HUES48 (cell line): ENCODE measurements around the gene SYNPO2.
"Not testable (repeated sequence)": the region's sequence is repeated elsewhere in the genome, so short reads cannot be mapped to it uniquely, and the experiment has no call there.

Experiments
- H3K27ac ChIP-seq: one replicate; pipeline ENCODE4 v1.7.0; 2013; ENCODE audit warnings: low read depth, low read length, inconsistent platforms
- H3K27me3 ChIP-seq: 2 replicates; pipeline ENCODE4 v1.6.1; 2013; ENCODE audit warnings: mild to moderate bottlenecking, low read length; ENCODE audit not compliant: control insufficient read depth, insufficient read depth
- H3K36me3 ChIP-seq: 2 replicates; pipeline ENCODE4 v1.6.1; 2013; ENCODE audit warnings: low read length; ENCODE audit not compliant: control insufficient read depth, insufficient read depth
- H3K4me1 ChIP-seq: 2 replicates; pipeline ENCODE4 v1.6.1; 2013; ENCODE audit warnings: mild to moderate bottlenecking, low read length; ENCODE audit not compliant: control insufficient read depth, insufficient read depth
- H3K4me3 ChIP-seq: 2 replicates; pipeline ENCODE4 v1.5.1; 2013; ENCODE audit warnings: mild to moderate bottlenecking, low read depth, low read length
- H3K9ac ChIP-seq: 2 replicates; pipeline ENCODE4 v1.6.1; 2013; ENCODE audit warnings: mild to moderate bottlenecking, low read depth, low read length, moderate library complexity
- H3K9me3 ChIP-seq: 2 replicates; pipeline ENCODE4 v1.6.1; 2013; ENCODE audit warnings: low read length; ENCODE audit not compliant: control insufficient read depth, insufficient read depth

The SYNPO2 gene

GRCh38 chr4:118973295-118973694, 84.6 kb downstream of the SYNPO2 start:
- Histone ChIP-seq H3K27me3 (no peaks in the 10 kb centered on the region), H3K36me3 (no peaks in the 10 kb centered on the region), H3K9ac (no peak overlapping the region), H3K9me3 (no peaks in the 10 kb centered on the region), H3K27ac (no peak overlapping the region), H3K4me1 (peaks cover 10% of the 10 kb centered on the region), H3K4me3 (no peak overlapping the region)

GRCh38 chr4:118974758-118975157, 86.1 kb downstream of the SYNPO2 start:
- Histone ChIP-seq H3K36me3 (no peaks in the 10 kb centered on the region), H3K27ac (no peak overlapping the region), H3K27me3 (no peaks in the 10 kb centered on the region), H3K9me3 (no peaks in the 10 kb centered on the region), H3K4me3 (no peak overlapping the region), H3K4me1 (no peaks in the 10 kb centered on the region), H3K9ac (no peak overlapping the region)

- H3K4me3 ChIP-seq = no peak overlapping the region
- no peaks in the 10 kb centered on the region for H3K36me3 ChIP-seq
- no peaks in the 10 kb centered on the region for H3K9me3 ChIP-seq
- H3K27ac ChIP-seq = no peak overlapping the region
- no peaks in the 10 kb centered on the region for H3K27me3 ChIP-seq
- no peak overlapping the region for H3K9ac ChIP-seq
- H3K4me1 ChIP-seq = no peaks in the 10 kb centered on the region
These were observed 87.0 kb downstream of the SYNPO2 start for GRCh38 chr4:118975449-118976192.

GRCh38 chr4:118976193-118976560, 87.5 kb downstream of the SYNPO2 start:
- not testable (repeated sequence) for H3K27me3 ChIP-seq, H3K36me3 ChIP-seq, H3K9me3 ChIP-seq, H3K9ac ChIP-seq, H3K4me1 ChIP-seq, H3K4me3 ChIP-seq, H3K27ac ChIP-seq

GRCh38 chr4:118977100-118977499, 88.4 kb downstream of the SYNPO2 start:
- H3K36me3 ChIP-seq, H3K27ac ChIP-seq, H3K9me3 ChIP-seq, H3K4me3 ChIP-seq, H3K9ac ChIP-seq, H3K27me3 ChIP-seq, H3K4me1 ChIP-seq: not testable (repeated sequence)

- peaks cover 8% of the 10 kb centered on the region; the same call in 1 of the 2 replicates for H3K4me1 ChIP-seq
- no peak overlapping the region for H3K4me3 ChIP-seq
- no peak overlapping the region for H3K9ac ChIP-seq
- no peaks in the 10 kb centered on the region for H3K27me3 ChIP-seq
- H3K36me3 ChIP-seq = no peaks in the 10 kb centered on the region
- H3K27ac ChIP-seq = no peak overlapping the region
- no peaks in the 10 kb centered on the region for H3K9me3 ChIP-seq
These were observed 91.1 kb downstream of the SYNPO2 start for GRCh38 chr4:118979712-118980111.

- no peaks in the 10 kb centered on the region for H3K27me3 ChIP-seq
- H3K9me3 ChIP-seq = no peaks in the 10 kb centered on the region
- H3K4me3 ChIP-seq = no peak overlapping the region
- H3K27ac ChIP-seq = no peak overlapping the region
- H3K4me1 ChIP-seq = peaks cover 8% of the 10 kb centered on the region; the same call in 1 of the 2 replicates
- H3K9ac ChIP-seq = no peak overlapping the region
- H3K36me3 ChIP-seq = no peaks in the 10 kb centered on the region
These were observed 92.7 kb downstream of the SYNPO2 start for GRCh38 chr4:118981171-118981838.

GRCh38 chr4:118981839-118982381, 93.3 kb downstream of the SYNPO2 start:
- Histone ChIP-seq H3K9me3 (no peaks in the 10 kb centered on the region), H3K27me3 (no peaks in the 10 kb centered on the region), H3K4me3 (no peak overlapping the region), H3K9ac (no peak overlapping the region), H3K27ac (no peak overlapping the region), H3K4me1 (peaks cover 8% of the 10 kb centered on the region; the same call in 1 of the 2 replicates), H3K36me3 (no peaks in the 10 kb centered on the region)

GRCh38 chr4:118983293-118983692, 94.6 kb downstream of the SYNPO2 start:
- no peak overlapping the region for H3K9ac ChIP-seq
- H3K27ac ChIP-seq = no peak overlapping the region
- H3K36me3 ChIP-seq = no peaks in the 10 kb centered on the region
- H3K4me3 ChIP-seq = no peak overlapping the region
- H3K9me3 ChIP-seq = no peaks in the 10 kb centered on the region
- peaks cover 8% of the 10 kb centered on the region; the same call in 1 of the 2 replicates for H3K4me1 ChIP-seq
- H3K27me3 ChIP-seq = no peaks in the 10 kb centered on the region

- Histone ChIP-seq H3K27ac (no peak overlapping the region), H3K4me3 (no peak overlapping the region), H3K36me3 (no peaks in the 10 kb centered on the region), H3K9ac (no peak overlapping the region), H3K4me1 (peaks cover 8% of the 10 kb centered on the region; the same call in 1 of the 2 replicates), H3K9me3 (no peaks in the 10 kb centered on the region), H3K27me3 (no peaks in the 10 kb centered on the region)
These were observed 95.2 kb downstream of the SYNPO2 start for GRCh38 chr4:118983831-118984230.
